ENCODE results near the gene AMFR. TPM values are rescaled to one million over a fixed set of nuclear protein-coding genes. Genes with fewer than 3 reads are reported as not detected.

The AMFR gene
- polyA plus RNA-seq, 3 donors: 28.3 to 68.1 (median 48.9) TPM

DNA sequence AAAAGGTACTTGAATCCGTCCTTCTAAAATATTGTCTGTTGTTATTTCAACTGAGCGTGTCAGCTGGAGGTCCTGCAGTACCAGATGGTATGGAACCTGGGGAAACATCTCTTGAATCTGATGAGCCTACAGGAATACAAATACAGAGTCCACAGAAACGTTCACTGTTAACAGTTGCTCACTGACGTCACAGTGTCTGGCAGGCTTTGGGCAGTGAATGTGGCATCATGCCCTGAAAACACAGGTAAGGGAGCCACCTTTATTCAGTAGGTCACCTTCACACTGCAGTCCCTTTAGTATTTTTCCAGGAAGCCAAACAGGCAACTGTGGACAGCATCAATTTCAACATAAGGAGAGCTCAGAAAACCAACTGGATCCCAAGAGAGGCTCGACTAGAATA, 56.1 kb downstream of the AMFR start:
- peaks cover 0 to 2% (median 1%) of the 10 kb centered on the region in 3 donors for H3K27me3 Mint-ChIP-seq (ENCODE audit: low read depth in 3 of 3)

DNA sequence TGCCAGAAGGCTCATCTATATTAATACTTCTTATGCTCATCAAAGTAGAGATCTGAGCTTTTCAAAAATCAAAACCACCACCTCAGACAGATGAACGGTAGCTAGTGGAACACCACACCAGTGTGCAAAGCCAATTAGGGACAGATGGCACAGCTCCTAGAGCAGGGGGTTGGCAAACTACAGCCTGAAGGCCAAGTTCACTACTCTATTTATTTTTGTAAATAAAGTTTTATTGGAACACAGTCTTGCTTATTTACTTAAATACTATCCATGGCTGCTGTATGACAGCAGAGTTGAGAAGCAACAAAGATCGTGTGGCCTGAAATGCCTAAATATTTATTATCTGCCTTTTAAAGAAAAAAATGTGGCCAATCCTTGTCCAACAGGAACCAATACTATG, 56.8 kb downstream of the AMFR start:
- no peak overlapping the region for H3K4me2 ChIP-seq (replicated peaks; ENCODE audit: extremely low read depth, low read length, poor library complexity, severe bottlenecking)
- H3K4me3 ChIP-seq (replicated peaks in 1 of 3; ENCODE audit: low read depth in 2 of 3, low read length in 3 of 3): no peak overlapping the region
- no peak overlapping the region for H3K9ac ChIP-seq (ENCODE audit: insufficient read depth, low read length, poor library complexity, severe bottlenecking)
- no peaks in the 10 kb centered on the region for H3K4me1 ChIP-seq (ENCODE audit: control insufficient read depth in 1 of 2, insufficient read depth in 2 of 2, low read length in 2 of 2)
- H3K27ac ChIP-seq (ENCODE audit: low read depth in 1 of 2, low read length in 2 of 2): no peak overlapping the region
- H3K79me2 ChIP-seq (ENCODE audit: insufficient read depth, low read length): peaks cover 3% of the 10 kb centered on the region
- no peaks in the 10 kb centered on the region for H3K9me3 ChIP-seq (replicated peaks in 1 of 2; ENCODE audit: control insufficient read depth in 1 of 2, insufficient read depth in 1 of 2, low read length in 2 of 2)
- no peak overlapping the region for H3K4me3 Mint-ChIP-seq
- H2AFZ ChIP-seq (ENCODE audit: insufficient read depth, low read depth, low read length, poor library complexity, severe bottlenecking): no peak overlapping the region
- H4K20me1 ChIP-seq (ENCODE audit: insufficient read depth, low read length): peaks cover 21% of the 10 kb centered on the region
- peaks cover 78 to 87% of the 10 kb centered on the region in 2 donors for H3K36me3 Mint-ChIP-seq
- peaks cover 72 to 100% of the 10 kb centered on the region in 2 donors for H3K36me3 ChIP-seq (replicated peaks in 1 of 2; ENCODE audit: control insufficient read depth in 1 of 2, insufficient read depth in 2 of 2, low read length in 2 of 2)
- H3K27me3 Mint-ChIP-seq (ENCODE audit: low read depth in 3 of 3): peaks cover 0 to 2% (median 1%) of the 10 kb centered on the region in 3 donors
- no CpG with 5 or more reads among the region's 2 CpGs for WGBS (ENCODE audit: insufficient coverage)
- no peaks in the 10 kb centered on the region for H3K9me3 Mint-ChIP-seq
- TF ChIP-seq, protein P1, sequence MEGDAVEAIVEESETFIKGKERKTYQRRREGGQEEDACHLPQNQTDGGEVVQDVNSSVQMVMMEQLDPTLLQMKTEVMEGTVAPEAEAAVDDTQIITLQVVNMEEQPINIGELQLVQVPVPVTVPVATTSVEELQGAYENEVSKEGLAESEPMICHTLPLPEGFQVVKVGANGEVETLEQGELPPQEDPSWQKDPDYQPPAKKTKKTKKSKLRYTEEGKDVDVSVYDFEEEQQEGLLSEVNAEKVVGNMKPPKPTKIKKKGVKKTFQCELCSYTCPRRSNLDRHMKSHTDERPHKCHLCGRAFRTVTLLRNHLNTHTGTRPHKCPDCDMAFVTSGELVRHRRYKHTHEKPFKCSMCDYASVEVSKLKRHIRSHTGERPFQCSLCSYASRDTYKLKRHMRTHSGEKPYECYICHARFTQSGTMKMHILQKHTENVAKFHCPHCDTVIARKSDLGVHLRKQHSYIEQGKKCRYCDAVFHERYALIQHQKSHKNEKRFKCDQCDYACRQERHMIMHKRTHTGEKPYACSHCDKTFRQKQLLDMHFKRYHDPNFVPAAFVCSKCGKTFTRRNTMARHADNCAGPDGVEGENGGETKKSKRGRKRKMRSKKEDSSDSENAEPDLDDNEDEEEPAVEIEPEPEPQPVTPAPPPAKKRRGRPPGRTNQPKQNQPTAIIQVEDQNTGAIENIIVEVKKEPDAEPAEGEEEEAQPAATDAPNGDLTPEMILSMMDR (IDR thresholded peaks at IDR 0.05): no peak
- peaks cover 2% of the 10 kb centered on the region for H3K4me1 Mint-ChIP-seq
- H3K27me3 ChIP-seq (ENCODE audit: control insufficient read depth in 2 of 2, insufficient read depth in 2 of 2, low read length in 2 of 2): no peaks in the 10 kb centered on the region
- intact Hi-C loops (cut with micrococcal nuclease): no loop called here
- no peak overlapping the region for H3K27ac Mint-ChIP-seq
- no peak for DNase-seq

More for the DNA sequence above, 56.1 kb downstream of the AMFR start:
- peaks cover 69 to 100% of the 10 kb centered on the region in 2 donors for H3K36me3 ChIP-seq (replicated peaks in 1 of 2; ENCODE audit: control insufficient read depth in 1 of 2, insufficient read depth in 2 of 2, low read length in 2 of 2)
- peaks cover 24% of the 10 kb centered on the region for H4K20me1 ChIP-seq (ENCODE audit: insufficient read depth, low read length)
- H3K9ac ChIP-seq (ENCODE audit: insufficient read depth, low read length, poor library complexity, severe bottlenecking): no peak overlapping the region
- TF ChIP-seq, protein P1 (IDR thresholded peaks at IDR 0.05): no peak
- no peak overlapping the region for H3K4me3 Mint-ChIP-seq
- 100% methylated on average over 4 of the region's 5 CpGs for WGBS (ENCODE audit: insufficient coverage)
- no peaks in the 10 kb centered on the region for H3K9me3 Mint-ChIP-seq
- DNase-seq: no peak
- peaks cover 2% of the 10 kb centered on the region for H3K4me1 Mint-ChIP-seq
- H2AFZ ChIP-seq (ENCODE audit: insufficient read depth, low read depth, low read length, poor library complexity, severe bottlenecking): no peak overlapping the region
- H3K27ac ChIP-seq (ENCODE audit: low read depth in 1 of 2, low read length in 2 of 2): no peak overlapping the region
- no peak overlapping the region for H3K4me2 ChIP-seq (replicated peaks; ENCODE audit: extremely low read depth, low read length, poor library complexity, severe bottlenecking)
- H3K36me3 Mint-ChIP-seq: peaks cover 76 to 87% of the 10 kb centered on the region in 2 donors
- H3K4me1 ChIP-seq (ENCODE audit: control insufficient read depth in 1 of 2, insufficient read depth in 2 of 2, low read length in 2 of 2): no peaks in the 10 kb centered on the region
- H3K4me3 ChIP-seq (replicated peaks in 1 of 3; ENCODE audit: low read depth in 2 of 3, low read length in 3 of 3): no peak overlapping the region
- H3K27me3 ChIP-seq (ENCODE audit: control insufficient read depth in 2 of 2, insufficient read depth in 2 of 2, low read length in 2 of 2): no peaks in the 10 kb centered on the region
- no peak overlapping the region for H3K27ac Mint-ChIP-seq
- H3K79me2 ChIP-seq (ENCODE audit: insufficient read depth, low read length): peaks cover 4% of the 10 kb centered on the region
- intact Hi-C loops (cut with micrococcal nuclease): no loop called here
- no peaks in the 10 kb centered on the region for H3K9me3 ChIP-seq (replicated peaks in 1 of 2; ENCODE audit: control insufficient read depth in 1 of 2, insufficient read depth in 1 of 2, low read length in 2 of 2)
